Stomach (tissue), 4 donors: ENCODE data around the gene RELN.

Experiments
- EP300 ChIP-seq: sonication (generic); formaldehyde crosslinking; IDR thresholded peaks from one replicate; pipeline ENCODE4 v1.6.1; 2017; ENCODE audit warnings: antibody characterized with exemption
- POLR2A ChIP-seq, 4 donors: fragments of 450-650 bp; IDR thresholded peaks; one replicate each; pipeline ENCODE4 v1.6.1; 2016; ENCODE audit warnings: antibody characterized with exemption in 4 of 4, control low read depth in 2 of 4, mild to moderate bottlenecking in 1 of 4, moderate library complexity in 1 of 4
- POLR2AphosphoS5 ChIP-seq, 3 donors: sonication (generic); formaldehyde crosslinking; IDR thresholded peaks; one replicate each; pipeline ENCODE4 v1.6.1; 2016; ENCODE audit warnings: antibody characterized with exemption in 3 of 3
- TF ChIP-seq, protein P1 (sequence below), 7 experiments: fragments of 450-650 bp in 4 of 7; fragments of 200-600 bp in 3 of 7; sonication (generic) in 3 of 7; IDR thresholded peaks; one replicate each; pipeline ENCODE4 v1.5.1; 2016 to 2019; ENCODE audit warnings: antibody characterized with exemption in 7 of 7, control low read depth in 2 of 7, mild to moderate bottlenecking in 1 of 7

DNA sequence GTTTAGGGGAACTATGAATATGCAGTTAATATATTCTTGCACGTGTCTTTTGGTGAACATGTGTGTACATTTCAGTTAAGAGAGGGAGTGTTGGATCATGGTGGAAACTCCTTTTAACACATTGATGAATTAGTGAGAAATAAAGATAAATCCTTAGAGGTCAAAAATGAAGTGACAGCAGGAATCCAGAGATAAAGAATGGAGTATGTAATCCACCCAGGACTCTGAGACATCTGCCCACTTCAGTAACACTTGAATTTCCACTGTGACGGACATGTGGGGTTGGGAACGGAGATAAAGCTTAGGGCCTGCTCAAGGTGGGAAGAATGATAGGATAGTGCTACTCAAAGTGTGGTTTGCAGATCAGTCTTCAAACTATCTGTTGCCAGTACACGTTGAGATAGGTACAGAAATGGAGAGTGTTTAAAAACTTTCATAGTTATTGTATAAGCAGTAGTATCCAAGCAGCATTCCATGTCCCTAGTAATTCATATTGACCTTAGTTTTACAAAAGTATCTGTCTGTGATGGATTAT is 6.6 kb upstream of the RELN start:
- TF ChIP-seq POLR2AphosphoS5 (IDR thresholded peaks at IDR 0.05) (no peak), EP300 (no peak), POLR2A (IDR thresholded peaks at IDR 0.05) (no peak)
- TF ChIP-seq, protein P1, sequence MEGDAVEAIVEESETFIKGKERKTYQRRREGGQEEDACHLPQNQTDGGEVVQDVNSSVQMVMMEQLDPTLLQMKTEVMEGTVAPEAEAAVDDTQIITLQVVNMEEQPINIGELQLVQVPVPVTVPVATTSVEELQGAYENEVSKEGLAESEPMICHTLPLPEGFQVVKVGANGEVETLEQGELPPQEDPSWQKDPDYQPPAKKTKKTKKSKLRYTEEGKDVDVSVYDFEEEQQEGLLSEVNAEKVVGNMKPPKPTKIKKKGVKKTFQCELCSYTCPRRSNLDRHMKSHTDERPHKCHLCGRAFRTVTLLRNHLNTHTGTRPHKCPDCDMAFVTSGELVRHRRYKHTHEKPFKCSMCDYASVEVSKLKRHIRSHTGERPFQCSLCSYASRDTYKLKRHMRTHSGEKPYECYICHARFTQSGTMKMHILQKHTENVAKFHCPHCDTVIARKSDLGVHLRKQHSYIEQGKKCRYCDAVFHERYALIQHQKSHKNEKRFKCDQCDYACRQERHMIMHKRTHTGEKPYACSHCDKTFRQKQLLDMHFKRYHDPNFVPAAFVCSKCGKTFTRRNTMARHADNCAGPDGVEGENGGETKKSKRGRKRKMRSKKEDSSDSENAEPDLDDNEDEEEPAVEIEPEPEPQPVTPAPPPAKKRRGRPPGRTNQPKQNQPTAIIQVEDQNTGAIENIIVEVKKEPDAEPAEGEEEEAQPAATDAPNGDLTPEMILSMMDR (IDR thresholded peaks at IDR 0.05) = no peak
